Ammon's horn (tissue), 1 donor: ENCODE data around the gene AQP12A.
"Not testable (repeated sequence)": the region's sequence is repeated elsewhere in the genome, so short reads cannot be mapped to it uniquely, and the experiment has no call there.

Experiments
- DNase-seq: peaks from one replicate; pipeline ENCODE4 v3.0.0-alpha.2; 2016; ENCODE audit warnings: low spot score

AQP12A gene

DNA sequence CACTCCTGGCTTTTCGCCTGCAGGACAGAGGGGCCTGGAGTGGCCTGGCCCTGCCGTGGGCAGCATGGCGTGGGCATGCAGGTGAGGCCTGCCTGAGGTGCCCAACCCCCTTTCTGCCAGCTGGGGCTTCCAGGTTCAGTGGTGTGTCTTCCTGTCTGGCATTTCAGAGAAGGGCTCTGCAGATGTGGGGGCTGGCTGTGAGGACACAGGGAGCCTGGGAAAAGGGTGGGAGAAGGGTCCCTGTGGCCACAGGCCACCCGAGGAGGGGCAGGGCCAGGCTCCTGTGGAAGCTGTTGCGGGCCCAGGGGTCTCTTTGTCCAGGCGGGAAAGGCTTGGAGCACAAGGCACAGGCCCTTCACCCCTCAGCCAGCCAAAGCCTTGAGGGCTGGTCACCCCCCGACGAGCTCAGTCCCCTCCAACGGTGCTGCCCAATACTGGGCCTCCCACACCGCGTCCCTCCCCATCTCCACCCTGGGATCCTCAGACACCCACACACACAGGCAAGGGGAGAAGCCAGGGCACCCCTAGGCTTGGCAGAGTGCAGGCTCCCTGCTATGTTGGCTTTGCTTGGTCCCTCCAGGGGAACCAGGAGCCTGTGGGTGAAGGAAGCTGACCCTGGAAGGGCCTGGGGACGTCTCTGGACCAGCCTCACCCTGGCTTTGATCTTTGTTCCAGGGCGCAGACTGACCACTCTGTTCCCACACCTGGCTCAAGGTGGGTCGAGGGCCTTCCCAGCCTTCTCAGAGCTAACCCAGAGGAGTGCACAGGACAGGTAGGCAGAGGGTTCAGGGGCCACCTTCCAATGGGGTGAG, 3.7 kb upstream of the AQP12A start:
- no peak for DNase-seq

DNA sequence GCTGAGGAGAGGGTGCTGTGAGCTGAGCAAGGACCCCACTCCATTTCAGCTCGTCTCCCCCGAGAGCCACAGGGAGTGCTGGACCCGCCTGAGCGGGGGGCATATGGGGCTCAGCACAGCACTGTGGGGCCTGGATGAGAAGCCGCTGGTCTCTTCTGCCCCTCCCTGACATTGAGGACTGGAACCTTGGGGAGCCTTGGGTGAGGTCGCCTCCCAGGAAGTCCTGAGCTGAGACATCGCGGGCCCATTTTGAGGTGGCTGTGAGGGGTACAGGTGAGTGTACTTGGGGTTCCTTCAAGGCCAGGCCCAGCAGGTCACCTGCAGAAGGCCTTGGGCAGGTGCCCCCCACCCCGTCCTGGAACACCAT, 3.1 kb upstream of the AQP12A start:
- no peak for DNase-seq

DNA sequence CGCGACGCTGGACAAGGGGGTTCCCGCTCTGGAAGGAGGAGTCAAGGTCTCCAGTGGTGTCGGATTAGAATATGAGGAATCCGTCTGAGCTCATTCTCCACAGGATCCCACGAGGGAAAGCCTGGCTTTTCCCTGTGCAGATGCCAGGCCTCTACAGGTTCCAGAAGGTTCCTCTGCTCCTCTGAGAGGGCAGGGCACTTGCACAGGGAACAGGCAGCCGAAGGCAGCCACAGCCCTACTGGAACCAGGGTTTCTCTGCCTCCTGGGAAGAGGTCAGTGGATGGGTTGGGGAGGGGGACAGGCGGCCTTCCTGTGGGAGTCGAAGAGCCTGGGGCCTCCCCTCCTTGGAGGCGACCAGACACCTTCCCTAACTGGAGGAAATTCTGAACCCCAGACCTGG, 1.7 kb upstream of the AQP12A start:
- no peak for DNase-seq

DNA sequence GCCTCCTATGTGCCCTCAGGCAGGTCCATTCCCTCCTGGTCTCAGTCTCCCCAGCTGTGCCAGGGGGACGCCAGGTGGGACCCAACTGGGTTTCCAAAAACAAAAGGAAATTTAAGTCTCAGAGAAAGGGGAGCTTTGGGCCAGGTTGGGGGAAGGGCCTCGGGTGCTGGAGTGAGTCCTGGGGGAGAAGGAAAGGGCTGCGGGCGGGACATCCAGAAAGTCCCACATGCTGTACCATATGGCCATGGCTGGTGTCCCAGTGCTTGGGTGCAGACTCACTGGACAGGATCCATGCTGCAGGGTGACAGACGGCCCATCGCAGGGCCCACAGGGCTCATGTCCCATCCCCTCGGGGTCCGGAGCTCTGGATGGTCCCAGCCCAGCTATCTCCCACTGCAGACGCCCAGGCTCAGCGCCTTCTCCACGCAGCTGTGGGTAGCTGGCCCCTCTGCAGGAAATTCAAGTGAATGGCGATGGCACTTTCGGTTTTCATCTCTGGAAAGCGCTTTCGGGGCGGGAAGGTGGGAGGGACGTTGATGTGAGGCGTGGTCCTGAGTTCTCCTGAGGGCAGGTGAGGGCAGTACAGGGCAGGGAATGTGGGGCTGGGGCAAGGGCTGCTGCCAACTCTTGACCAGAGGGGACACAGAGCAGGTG, 1.1 kb upstream of the AQP12A start:
- DNase-seq = not testable (repeated sequence)

DNA sequence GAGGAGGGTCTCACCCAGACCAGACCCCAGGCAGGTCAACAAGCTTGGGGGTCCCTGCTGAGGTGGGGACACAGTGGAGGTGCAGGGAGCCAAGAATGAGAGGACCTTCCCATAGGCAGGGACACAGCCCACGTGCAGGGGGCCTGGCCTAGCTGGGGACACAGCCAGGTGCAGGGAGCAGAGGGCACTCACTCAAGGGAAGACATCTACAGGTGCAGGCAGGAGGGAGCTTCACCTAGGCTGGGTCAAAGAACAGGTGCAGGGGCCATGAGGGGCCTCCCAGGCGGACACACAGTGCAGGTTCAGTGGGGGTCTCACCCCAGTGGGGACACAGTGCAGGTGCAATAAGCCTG, 615 bp upstream of the AQP12A start:
- not testable (repeated sequence) for DNase-seq

DNA sequence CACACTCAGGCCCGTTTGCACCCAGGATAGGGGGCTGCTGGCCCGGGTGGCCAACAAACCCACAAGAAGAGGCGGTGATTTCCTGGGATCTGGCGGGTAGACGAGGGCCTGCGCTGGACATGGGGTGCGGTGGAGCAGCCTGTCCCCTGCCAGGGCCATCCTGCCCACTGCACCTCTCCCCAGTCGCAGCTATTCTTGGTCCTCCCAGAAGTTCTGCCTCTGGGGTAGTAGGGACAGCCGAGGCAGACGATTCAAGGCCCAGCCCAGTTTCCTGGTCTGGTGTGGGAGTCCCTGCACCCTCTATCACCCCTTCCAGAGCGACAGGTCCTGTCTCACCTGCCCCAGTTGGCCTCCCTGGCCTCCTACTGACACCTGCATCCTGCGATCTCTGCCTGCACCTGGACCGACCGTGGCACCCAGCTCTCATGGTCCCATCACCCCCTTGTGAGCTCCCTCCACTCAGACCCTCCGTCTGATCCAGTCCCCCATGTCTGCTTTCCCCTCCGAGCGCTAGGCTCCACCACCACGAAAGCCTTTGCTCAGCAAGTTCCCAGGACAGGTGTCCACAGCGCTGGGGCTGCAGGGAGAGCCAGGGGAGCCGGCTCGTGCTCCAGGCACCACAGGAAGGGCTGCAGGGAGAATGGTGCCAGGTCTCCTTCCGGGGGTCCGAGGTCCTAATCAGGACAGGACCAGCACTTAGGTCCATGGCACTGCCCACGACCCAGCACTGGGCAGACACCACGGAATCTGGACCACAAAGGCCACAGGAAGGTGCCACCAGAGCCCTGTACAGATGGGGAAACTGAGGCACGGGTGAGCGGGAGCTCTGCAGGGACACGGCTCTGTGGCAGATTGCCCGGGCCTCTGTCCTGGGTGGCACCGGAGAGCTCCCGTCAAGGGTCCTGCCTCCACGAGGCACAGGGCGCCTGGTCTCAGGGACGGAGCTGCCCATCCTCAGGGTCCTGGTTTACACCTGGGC, 1.2 kb downstream of the AQP12A start:
- not testable (repeated sequence) for DNase-seq

DNA sequence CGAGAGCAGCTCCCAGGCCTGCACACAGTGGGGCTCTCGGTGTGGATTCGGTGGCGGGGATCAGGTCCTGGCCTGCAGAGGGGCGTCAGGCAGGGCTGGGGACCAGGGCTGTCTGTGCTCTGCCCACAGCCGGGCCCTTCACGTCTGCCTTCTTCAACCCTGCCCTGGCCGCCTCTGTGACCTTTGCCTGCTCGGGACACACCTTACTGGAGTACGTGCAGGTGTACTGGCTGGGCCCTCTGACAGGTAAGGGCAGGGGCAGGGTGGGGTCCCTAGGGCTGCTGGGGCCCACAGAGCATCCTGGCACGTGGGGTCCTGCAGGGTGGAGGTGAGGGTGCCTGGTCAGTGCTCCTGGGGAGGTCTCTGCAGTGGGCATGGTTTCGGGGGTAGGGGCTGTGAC, 2.6 kb downstream of the AQP12A start:
- DNase-seq = not testable (repeated sequence)

DNA sequence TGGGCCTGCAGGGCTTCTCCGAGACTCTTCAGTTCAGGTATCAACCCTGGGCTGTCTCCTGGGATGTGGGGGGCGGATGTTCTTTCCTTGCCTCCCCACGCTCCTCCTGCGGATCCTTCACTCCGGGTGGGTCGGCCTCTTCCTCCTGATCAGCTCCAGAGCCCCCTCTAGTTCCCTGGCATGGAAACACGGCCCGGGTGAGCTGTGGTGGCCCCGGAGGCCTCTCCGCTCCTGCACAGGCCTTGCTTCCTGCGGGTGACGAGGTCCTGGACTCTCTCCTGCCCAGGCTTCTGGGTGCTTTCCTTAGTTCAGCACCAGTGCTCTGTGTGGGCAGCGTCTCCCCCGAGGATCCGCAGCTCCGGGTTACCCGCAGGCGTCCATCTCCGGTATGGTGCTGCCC, 3.9 kb downstream of the AQP12A start:
- not testable (repeated sequence) for DNase-seq

DNA sequence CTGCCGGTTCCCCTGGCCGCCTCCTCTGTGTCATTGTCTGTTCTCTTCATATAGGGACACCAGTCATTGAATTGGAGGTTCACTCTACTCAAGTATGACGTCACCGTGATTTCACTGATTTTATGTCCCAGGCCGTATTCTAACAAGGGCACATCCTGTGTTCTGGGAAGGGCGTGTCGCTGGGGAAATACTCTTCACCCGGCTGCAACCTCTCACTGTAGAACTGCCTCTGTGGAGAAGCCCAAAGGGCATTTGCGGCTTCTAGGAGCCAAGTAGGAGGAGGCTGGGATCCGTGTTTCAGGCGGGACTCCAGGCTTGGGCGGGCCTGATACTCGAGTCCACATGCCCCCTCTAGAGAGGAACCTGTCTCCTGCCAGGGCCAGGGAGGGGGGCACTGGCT, 4.8 kb downstream of the AQP12A start:
- not testable (repeated sequence) for DNase-seq

DNA sequence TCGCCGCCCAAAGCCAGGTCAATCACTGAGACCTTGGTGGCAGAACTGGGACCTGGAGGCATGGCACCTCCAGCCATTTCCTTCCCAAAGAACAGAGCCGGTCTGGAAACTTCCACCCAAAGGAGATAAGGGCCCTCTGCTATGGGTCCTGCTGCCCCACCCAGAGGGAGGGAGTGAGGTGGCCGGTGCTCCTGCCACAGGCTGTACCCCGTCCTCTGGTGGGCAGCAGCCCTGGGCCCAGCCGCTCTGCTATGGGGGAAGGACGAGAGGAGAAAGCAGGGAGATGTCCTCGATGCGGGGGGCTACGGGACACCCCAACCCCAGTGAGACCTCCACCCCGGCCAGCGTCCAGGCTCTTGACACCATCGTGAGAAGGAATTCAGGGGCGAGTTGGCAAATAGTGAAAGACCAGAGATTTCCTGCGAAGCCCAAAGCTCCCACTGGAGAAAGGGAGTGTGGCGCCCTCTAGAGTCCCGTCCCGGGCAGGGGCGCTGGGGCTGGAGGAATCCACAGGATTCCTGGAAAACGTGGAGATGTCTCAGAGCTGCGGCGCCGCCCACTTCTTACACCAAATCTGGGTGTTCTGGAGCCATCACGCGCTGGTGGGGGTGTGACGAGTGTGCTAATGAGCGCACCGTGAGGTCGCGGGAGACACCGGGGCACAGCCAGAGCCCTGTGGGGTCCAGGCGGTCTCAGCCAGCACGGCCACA, 7.3 kb downstream of the AQP12A start:
- DNase-seq = not testable (repeated sequence)

DNA sequence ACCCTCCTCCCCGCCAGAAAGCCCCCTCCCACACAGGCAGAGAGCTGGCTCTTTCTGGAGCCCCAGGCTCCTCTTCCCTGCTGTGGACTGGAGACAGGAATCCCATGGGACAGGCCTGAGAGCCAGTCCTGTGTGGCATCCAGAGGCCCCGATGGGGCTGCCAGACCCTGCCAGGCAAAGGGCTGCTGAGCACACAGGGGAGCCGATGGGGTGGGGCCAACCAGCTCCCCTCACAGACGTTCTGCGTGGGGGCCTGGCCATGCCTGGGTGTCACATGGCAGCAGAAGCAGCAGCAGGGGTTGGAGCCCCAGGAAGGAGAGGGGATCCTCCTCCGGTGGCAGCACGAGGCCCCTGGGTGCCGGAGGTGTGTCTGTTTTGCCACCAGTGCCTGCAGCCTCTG, 8.2 kb downstream of the AQP12A start:
- DNase-seq = not testable (repeated sequence)

DNA sequence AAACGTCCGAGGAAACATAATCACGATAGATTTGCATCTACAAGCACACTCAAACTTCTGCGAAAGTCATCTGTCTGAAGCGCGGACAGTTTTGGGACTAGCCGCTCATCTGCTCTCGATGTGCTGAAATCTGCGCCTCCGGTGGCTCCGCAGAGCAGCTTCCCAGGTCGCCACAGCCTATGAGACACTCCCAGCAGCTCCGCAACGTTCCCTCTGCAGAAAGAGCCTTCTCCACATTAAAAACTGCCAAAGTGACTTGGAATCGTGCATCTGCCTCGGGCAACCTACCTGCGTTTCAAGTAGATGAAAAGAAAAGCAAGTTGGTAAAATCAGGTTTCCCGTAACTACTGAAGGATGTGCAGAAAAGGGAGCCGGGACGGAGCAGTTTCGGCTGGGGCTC, 8.9 kb downstream of the AQP12A start:
- DNase-seq = not testable (repeated sequence)

DNA sequence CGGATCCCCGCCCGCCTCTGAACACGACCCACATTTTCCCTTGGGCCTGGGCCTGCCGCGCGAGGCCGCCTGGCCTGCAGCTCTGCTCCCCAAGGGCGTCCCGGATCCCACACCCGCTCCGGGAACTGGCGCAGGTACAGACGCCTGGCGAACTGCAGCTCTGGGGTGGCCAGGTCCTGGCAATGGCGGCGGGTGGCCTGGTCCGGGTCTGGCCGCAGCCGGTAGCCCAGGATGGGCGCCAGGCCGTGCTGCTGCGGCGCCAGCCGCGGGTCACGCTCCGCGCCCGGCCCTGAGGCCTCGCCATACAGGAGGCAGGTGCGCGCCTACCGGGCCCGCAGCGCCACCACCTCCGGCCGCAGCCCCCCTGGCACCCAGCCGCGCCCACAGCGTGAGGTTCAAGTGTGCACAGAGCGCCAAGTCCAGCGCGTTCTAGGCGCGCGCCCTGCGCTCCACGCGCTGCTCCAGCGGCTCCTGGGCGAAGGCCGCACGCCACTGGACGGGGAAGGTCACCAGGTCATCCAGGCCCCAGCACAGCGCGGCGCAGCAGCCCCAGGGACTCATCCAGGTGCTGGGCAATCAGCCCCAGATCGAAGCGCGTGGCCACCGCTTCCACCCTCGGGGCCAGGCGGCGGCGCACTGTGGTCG, 9.5 kb downstream of the AQP12A start:
- DNase-seq = no peak

DNA sequence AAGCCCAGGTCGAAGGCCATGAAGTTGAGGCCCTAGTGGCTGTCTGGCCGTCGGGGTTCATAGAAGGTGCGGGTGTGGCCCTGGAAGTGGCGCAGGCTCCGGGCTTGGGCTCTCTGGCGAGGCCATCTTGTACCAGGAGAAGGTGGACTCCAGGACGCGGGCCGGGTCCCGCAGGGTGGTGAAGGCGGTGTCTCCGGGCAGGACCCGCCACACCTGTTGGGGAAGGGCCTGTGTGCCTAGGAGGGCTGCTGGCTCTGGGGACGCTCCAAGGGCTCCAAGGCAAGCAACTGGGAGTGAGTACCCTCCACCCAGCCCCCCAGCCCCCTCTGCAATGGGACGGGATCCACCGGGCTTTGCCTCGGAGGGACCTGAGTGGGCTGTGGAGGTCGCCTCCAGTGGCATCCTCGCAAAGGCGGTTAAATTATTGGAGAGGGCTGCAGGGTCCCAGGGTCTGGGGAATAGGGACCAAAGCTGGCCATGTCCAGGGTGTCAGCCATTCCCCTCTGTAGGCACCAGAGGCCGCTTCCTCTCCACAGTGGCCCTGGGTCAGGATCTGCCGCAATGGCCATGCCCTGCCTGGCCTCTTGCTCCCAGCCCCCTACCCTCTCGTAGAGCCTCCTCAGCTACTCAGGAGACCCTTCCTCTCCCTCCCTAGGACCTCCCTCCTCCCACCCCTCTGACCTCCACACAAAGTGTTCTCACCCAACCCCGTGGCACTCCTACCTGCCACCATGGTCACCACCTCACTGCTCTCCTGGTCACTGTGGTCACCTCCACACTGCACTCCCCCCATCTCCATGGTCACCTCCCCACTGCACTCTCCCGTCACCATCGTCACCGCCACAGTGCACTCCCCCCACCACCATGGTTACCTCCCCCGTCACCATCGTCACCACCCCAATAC, 10.3 kb downstream of the AQP12A start:
- DNase-seq = no peak

DNA sequence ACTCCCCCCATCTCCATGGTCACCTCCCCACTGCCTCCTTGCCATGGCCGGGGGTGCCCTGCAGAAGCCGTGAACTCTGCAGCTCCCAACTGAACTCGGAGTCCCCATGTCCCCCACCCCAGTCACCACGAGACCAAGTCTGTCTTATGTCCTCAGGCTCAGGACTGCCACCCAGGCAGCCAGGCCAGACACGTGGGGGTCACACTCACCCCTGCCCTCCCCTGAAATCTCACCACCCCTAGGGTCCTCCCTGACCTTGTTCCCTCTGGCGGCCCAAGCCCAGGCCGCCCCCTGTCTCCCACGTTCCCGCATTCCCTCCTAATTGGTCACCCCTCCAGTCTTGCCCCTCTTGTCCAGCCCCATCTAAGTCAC, 11.0 kb downstream of the AQP12A start:
- DNase-seq = no peak

DNA sequence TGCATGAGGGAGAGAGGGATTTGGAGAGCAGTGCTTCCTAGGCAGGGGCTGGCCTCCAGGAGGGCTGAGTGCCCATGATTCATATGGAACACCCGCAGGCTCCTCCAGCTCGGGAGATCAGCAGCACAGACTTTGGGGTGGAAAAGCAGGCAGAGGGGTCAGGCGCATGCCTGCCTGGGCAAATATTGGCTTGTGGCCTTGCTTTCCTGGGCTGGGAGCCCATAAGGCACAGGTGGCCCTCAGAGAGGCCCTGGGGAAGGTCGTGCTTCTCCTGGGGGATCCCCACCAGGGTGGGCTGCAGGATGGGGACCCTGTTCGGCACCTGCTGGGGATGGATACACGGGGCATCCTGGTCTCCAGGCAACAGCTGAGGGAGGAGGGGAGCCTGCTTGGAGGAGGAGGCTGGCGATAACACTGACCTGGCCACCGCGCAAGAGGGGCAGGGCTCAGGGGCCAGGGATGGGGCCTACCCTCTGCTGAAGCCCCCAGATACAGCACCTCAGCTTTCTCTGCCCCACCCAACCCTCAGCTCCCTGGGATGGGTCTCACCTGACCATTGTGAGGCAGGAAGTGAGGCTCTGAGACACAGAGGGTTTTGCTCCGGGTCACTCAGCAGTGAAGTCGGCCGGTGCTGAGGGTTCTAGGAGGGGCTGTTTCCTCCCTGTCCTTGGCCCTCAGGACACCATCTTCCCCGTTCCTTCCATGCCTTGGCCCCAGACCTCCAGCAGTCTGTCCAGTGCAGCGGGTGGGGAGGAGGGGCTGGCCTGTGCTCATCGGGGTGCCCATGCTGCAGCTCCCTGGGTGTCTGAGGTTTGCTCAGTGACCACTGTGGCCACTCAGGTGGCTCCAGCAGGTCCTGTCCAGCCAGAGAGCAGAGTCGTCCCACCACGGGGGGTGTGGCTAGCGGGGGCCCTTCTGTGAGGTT, 12.0 kb downstream of the AQP12A start:
- no peak for DNase-seq

DNA sequence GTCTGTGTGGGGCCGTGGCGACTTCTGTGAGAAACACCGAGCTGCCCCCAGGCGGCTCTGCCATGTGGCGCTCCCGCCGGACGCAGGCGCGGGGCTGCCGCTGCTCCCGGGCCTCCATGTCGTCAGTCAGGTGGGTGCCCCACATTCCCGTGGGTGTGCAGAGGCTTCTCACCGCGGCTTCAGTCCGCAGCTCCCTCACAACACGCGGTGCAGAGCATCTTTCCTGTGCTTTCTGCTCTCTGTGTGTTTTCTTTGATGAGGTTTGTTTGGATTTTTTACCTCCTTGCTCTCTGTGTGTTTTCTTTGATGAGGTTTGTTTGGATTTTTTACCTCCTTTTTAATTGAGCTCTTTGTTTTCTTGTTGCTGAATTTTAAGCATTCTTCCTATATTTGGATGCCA, 13.0 kb downstream of the AQP12A start:
- DNase-seq = no peak

DNA sequence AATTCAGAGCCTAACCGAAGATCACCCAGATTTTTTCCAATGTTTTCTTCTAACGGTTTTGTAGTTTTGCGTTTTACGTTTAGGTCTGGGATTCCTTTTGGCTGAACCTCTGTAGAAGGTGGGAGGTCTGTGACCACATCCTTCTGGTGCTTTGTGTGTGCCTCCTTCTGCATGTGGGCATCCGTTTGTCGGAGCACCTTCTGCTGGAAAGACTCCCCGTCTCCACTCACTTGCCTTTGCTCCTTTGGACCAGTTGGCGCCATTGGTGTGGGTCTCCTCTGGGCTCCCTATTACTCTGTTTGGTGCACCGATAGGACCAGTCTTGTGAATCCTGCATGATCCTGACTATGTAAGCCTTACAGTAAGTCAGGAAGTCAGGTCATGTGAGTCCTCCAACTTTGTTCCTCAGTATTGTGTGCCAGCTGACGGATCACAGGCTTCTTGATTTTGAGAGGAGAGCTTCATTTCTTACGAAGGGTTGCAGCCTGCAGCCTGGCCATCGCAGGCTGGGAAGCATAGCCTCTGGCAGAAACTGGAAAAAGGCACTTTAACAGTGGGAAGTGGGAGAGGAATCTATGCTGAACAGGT, 13.6 kb downstream of the AQP12A start:
- no peak for DNase-seq
